GM11168 (cell line): ENCODE data around the gene PDLIM7.

Experiments used
- in situ Hi-C: fragments of 300-500 bp; cut with MboI; formaldehyde crosslinking; loops from one replicate; pipeline ENCODE4 v1.12.0; 2022; ENCODE audit warnings: low sequenced_read_pairs; ENCODE audit not compliant: unreplicated experiment

The PDLIM7 gene

DNA sequence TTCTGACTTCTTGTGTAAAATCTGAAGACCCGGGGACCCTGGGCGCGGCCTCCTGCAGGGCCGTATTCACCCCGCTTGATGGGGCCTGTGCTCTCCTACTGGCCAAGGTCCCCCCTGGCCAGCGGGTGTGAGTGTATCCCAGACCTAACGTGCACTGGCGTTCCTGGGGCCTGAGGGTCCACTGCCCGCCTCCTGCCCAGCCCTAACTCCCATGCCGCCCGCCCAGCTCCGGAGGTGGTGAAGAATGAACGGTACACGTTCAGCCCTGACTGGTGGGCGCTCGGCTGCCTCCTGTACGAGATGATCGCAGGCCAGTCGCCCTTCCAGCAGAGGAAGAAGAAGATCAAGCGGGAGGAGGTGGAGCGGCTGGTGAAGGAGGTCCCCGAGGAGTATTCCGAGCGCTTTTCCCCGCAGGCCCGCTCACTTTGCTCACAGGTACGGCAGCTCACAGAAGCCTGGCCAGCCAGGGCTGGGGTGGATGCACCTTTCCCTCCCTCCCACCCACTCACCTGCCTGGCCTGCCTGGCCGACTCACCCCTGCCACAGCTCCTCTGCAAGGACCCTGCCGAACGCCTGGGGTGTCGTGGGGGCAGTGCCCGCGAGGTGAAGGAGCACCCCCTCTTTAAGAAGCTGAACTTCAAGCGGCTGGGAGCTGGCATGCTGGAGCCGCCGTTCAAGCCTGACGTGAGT lies 61.4 kb downstream of the PDLIM7 start:
- in situ Hi-C loops = no loop called here

DNA sequence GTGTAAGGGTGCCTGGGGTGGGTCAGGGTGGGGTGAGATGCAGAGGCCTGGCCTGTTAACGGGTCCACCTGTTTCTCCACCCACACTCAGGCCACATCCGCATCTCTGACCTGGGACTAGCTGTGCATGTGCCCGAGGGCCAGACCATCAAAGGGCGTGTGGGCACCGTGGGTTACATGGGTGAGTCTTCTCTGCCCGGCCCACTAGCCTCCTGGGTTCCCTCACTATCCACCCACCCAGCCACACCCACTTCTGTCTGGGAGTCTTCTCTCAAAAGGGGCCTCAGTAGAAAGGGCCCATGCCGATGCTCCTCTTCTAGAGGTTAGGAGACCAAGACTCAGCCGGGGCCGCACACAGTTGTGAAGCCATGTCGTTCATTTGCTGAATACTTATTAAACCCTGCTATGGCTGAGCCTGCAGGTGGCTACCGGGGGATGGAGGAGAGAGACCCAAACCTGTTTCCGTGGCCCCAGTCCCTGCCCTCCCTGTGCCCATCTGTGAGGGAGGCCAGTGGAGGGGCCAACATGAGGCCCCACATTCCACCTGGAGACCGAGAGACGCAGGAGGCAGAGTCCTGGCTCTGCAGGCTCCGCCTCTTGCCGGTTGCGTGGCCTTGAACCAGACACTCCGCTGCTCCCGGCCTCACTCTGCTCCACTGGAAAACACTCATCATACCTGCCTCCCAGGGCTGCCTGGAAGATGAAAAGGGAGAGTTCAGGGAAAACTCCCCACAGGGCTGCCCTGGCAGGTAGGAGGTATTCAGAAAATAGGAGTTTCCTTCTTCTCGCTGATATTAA lies 62.3 kb downstream of the PDLIM7 start:
- in situ Hi-C loops = no loop called here

DNA sequence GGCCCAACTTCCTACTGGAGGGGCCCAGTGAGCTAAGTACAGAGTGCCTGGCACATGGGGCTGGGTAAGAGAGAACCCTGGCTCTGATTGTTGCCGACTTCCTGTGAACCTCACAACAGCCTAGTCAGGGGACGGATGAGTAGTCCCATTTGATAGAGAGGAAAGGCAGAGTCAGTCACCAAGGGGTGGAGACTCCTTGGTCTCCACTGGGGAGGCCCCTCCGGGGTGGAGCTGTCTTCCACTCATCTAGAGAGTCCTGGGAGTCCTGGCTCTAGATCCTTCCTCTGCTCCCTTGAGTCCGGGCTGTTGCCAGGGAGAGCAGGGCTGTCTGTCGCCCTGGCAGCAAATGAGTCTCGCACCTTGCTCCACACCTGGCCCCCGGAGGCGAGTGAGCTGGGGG lies 63.0 kb downstream of the PDLIM7 start:
- in situ Hi-C loops = no loop called here

DNA sequence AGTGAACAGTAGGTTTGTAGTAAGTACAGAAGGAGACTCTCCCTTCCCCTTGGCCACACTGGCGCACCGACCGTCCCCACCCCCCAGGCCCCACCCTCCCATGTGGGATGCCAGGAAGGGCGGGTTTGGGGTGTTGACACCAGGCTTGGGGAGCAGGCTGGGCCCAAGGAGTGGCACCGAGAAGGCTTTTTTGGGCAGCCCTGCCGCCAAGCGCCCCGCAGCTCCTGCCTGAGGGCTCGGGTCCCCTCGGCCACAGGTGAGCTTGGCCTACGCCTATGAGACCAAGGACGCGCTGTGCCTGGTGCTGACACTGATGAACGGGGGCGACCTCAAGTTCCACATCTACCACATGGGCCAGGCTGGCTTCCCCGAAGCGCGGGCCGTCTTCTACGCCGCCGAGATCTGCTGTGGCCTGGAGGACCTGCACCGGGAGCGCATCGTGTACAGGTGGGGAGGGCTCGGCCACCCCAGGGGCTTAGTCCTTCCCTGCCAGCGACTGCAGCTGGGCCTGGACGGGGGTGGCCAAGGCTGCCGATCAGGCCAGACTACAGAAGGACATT lies 63.7 kb downstream of the PDLIM7 start:
- in situ Hi-C loops = no loop called here
